ENCODE measurements around the gene LMAN2. TPM values are rescaled to one million over a fixed set of nuclear protein-coding genes. Genes with fewer than 3 reads are reported as not detected.

Gene LMAN2
- total RNA-seq, 6 experiments from 2014 or later: 103 to 297 (median 160) TPM

DNA sequence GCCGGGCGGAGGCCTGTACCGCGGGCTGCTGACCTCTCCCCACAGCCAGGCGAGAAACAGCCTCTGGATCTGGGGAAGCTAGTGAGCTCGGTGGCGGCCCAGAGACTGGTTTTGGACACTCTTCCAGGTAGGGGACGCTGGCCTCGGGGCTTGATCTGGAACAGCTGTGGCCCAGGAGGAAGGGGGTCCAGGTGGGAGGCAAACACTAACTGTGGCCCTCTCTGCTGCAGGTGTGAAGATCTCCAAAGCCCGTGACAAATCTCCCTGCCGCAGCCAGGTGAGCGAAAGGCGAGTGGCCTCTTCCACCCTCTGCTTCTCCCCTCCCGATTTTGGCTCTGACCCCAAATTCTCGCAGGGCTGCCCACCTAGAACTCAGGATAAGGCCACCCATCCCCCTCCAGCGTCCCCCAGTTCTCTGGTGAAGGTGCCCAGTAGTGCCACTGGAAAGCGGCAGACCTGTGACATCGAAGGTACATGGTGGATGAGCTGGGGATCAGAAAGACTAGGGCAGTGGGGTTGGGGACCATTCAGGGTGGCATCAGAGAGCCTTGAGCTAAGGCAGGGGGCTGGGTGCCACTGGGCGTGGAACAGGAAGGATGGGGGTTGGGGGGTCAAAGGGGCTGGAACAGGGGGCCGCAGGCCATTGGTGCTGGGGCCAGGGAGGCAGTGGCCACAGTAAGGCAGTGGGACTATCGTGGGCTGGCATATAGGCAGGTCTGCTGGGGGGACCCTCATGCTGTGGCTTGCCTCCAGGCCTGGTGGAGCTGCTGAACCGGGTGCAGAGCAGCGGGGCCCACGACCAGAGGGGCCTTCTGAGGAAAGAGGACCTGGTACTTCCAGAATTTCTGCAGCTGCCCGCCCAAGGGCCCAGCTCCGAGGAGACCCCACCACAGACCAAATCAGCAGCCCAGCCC lies 19.9 kb upstream of the LMAN2 start:
- intact Hi-C loops (cut with DNase I): no loop called here
- no peaks in the 10 kb centered on the region for H3K9me3 ChIP-seq
- TF ChIP-seq, protein P1, sequence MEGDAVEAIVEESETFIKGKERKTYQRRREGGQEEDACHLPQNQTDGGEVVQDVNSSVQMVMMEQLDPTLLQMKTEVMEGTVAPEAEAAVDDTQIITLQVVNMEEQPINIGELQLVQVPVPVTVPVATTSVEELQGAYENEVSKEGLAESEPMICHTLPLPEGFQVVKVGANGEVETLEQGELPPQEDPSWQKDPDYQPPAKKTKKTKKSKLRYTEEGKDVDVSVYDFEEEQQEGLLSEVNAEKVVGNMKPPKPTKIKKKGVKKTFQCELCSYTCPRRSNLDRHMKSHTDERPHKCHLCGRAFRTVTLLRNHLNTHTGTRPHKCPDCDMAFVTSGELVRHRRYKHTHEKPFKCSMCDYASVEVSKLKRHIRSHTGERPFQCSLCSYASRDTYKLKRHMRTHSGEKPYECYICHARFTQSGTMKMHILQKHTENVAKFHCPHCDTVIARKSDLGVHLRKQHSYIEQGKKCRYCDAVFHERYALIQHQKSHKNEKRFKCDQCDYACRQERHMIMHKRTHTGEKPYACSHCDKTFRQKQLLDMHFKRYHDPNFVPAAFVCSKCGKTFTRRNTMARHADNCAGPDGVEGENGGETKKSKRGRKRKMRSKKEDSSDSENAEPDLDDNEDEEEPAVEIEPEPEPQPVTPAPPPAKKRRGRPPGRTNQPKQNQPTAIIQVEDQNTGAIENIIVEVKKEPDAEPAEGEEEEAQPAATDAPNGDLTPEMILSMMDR (IDR thresholded peaks at IDR 0.05): no peak
- TF ChIP-seq POLR2A (IDR thresholded peaks at IDR 0.05): no peak
- H3K27me3 ChIP-seq: no peaks in the 10 kb centered on the region
- peak overlapping the region; percentile 29 to 95 (median 94) for H3K27ac ChIP-seq
- peak in 1 of 3 donors; percentile 56 for DNase-seq
- peaks cover 0 to 73% (median 26%) of the 10 kb centered on the region in 4 donors for H3K4me1 ChIP-seq
- H3K4me3 ChIP-seq: peak overlapping the region; percentile 52 to 64 (median 57)
- 30% methylated on average over 5 of the region's 26 CpGs for WGBS (ENCODE audit: insufficient coverage, low coverage, low lambda C conversion rate, missing lambda C conversion rate)
- ATAC-seq: no peak
- H3K36me3 ChIP-seq: no peaks in the 10 kb centered on the region

GRCh38 chr5:177370488-177371119 lies 19.1 kb upstream of the LMAN2 start:
- peak overlapping the region; percentile 20 to 94 (median 51) for H3K27ac ChIP-seq
- H3K4me3 ChIP-seq: peak overlapping the region; percentile 52 to 64 (median 57)
- TF ChIP-seq, protein P1 (IDR thresholded peaks at IDR 0.05): peak; percentile 40 to 69 (median 60)
- no peak for TF ChIP-seq POLR2A (IDR thresholded peaks at IDR 0.05)
- no peaks in the 10 kb centered on the region for H3K27me3 ChIP-seq
- H3K36me3 ChIP-seq: no peaks in the 10 kb centered on the region
- H3K9me3 ChIP-seq: no peaks in the 10 kb centered on the region
- intact Hi-C loops (cut with DNase I): no loop called here
- WGBS (ENCODE audit: insufficient coverage, low coverage, low lambda C conversion rate, missing lambda C conversion rate): 54% methylated on average over 6 of the region's 42 CpGs
- ATAC-seq (peak; percentile 66 to 78 (median 72)), DNase-seq (peak; percentile 94 to 98 (median 97))
- peaks cover 0 to 78% (median 29%) of the 10 kb centered on the region in 4 donors for H3K4me1 ChIP-seq

DNA sequence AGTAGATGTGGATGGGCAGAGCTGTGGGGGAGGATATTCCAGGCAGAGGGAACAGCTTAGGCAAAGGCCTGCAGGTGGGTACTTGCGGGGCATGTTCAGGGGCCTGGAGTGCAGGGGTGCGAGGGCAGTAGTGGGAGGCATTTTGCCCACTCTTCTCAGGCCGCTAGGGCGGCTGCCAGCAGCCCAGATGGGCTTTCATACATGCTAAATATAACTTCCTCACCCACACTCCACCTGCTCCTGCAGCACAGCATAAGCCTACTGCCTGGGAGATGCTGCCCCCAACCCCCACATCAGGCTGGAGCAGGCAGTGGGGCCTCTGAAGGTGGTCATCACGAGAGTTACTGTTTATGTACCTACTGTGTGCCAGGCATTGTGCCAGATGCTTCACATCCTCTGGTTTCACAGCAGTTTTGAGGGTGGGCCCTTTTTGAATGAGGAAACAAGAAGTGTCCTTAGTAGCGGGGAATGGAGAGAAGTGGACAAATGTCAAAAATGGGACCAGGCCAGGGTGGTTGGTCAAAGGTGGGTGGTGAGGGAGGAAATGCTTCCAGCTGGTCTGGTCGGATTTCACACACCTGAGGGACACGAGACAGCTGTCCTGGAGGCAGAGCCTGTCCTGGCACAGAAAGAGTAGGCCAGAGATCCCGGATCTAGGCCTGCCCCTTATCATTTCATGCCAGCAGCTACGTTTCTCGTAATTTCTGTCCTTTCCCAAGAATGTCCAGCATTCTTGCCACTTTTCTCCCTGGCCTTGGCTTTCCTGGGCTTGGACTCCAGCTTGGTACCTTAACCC lies 18.4 kb upstream of the LMAN2 start:
- intact Hi-C loops (cut with DNase I): no loop called here
- peak overlapping the region; percentile 20 to 94 (median 51) for H3K27ac ChIP-seq

More for the DNA sequence above, 18.4 kb upstream of the LMAN2 start:
- TF ChIP-seq, protein P1 (IDR thresholded peaks at IDR 0.05): no peak
- TF ChIP-seq POLR2A (IDR thresholded peaks at IDR 0.05): no peak
- Histone ChIP-seq H3K4me3 (no peak overlapping the region), H3K27me3 (no peaks in the 10 kb centered on the region), H3K4me1 (peaks cover 0 to 79% (median 30%) of the 10 kb centered on the region in 4 donors), H3K9me3 (no peaks in the 10 kb centered on the region), H3K36me3 (no peaks in the 10 kb centered on the region)
- 18% methylated on average over 4 of the region's 11 CpGs for WGBS (ENCODE audit: insufficient coverage, low coverage, low lambda C conversion rate, missing lambda C conversion rate)
- DNase-seq (peak in 1 of 3 donors; percentile 73), ATAC-seq (no peak)

Data from right lobe of liver (tissue), 6 donors.